ENCODE measurements around the gene PRICKLE1. TPM values are rescaled to one million over a fixed set of nuclear protein-coding genes. Genes with fewer than 3 reads are reported as not detected.

PRICKLE1 gene
- total RNA-seq, 1 donor from 2014 or later: 6.4 TPM

- Mint-ChIP-seq H3K36me3 (ENCODE audit: unreplicated experiment) (no peaks in the 10 kb centered on the region), H3K4me3 (ENCODE audit: unreplicated experiment) (no peak overlapping the region), H3K9me3 (ENCODE audit: unreplicated experiment) (no peaks in the 10 kb centered on the region), H3K27me3 (ENCODE audit: unreplicated experiment) (peaks cover 1% of the 10 kb centered on the region), H3K4me1 (ENCODE audit: low read depth, unreplicated experiment) (peaks cover 6% of the 10 kb centered on the region), H3K27ac (ENCODE audit: unreplicated experiment) (no peak overlapping the region)
- DNase-seq: no peak
- no peak for TF ChIP-seq CTCF (IDR thresholded peaks at IDR 0.05; ENCODE audit: partially characterized antibody, unreplicated experiment)
These were observed 85.5 kb downstream of the PRICKLE1 start for GRCh38 chr12:42504049-42504448.

- Mint-ChIP-seq H3K4me3 (ENCODE audit: unreplicated experiment) (no peak overlapping the region), H3K4me1 (ENCODE audit: low read depth, unreplicated experiment) (peaks cover 6% of the 10 kb centered on the region), H3K27ac (ENCODE audit: unreplicated experiment) (no peak overlapping the region), H3K36me3 (ENCODE audit: unreplicated experiment) (no peaks in the 10 kb centered on the region), H3K9me3 (ENCODE audit: unreplicated experiment) (no peaks in the 10 kb centered on the region), H3K27me3 (ENCODE audit: unreplicated experiment) (peaks cover 1% of the 10 kb centered on the region)
- TF ChIP-seq CTCF (IDR thresholded peaks at IDR 0.05; ENCODE audit: partially characterized antibody, unreplicated experiment): no peak
- no peak for DNase-seq
These were observed 86.9 kb downstream of the PRICKLE1 start for GRCh38 chr12:42502682-42503081.

- no peak for TF ChIP-seq CTCF (IDR thresholded peaks at IDR 0.05; ENCODE audit: partially characterized antibody, unreplicated experiment)
- H3K27ac Mint-ChIP-seq (ENCODE audit: unreplicated experiment): no peak overlapping the region
- H3K27me3 Mint-ChIP-seq (ENCODE audit: unreplicated experiment): no peaks in the 10 kb centered on the region
- no peaks in the 10 kb centered on the region for H3K36me3 Mint-ChIP-seq (ENCODE audit: unreplicated experiment)
- no peaks in the 10 kb centered on the region for H3K9me3 Mint-ChIP-seq (ENCODE audit: unreplicated experiment)
- H3K4me1 Mint-ChIP-seq (ENCODE audit: low read depth, unreplicated experiment): no peaks in the 10 kb centered on the region
- DNase-seq: no peak
- no peak overlapping the region for H3K4me3 Mint-ChIP-seq (ENCODE audit: unreplicated experiment)
These were observed 90.8 kb downstream of the PRICKLE1 start for GRCh38 chr12:42498549-42499247.

GRCh38 chr12:42496886-42497285 is 92.7 kb downstream of the PRICKLE1 start:
- Mint-ChIP-seq H3K27ac (ENCODE audit: unreplicated experiment) (no peak overlapping the region), H3K36me3 (ENCODE audit: unreplicated experiment) (no peaks in the 10 kb centered on the region), H3K4me3 (ENCODE audit: unreplicated experiment) (no peak overlapping the region), H3K27me3 (ENCODE audit: unreplicated experiment) (no peaks in the 10 kb centered on the region), H3K4me1 (ENCODE audit: low read depth, unreplicated experiment) (no peaks in the 10 kb centered on the region), H3K9me3 (ENCODE audit: unreplicated experiment) (no peaks in the 10 kb centered on the region)
- DNase-seq: no peak
- TF ChIP-seq CTCF (IDR thresholded peaks at IDR 0.05; ENCODE audit: partially characterized antibody, unreplicated experiment): no peak

GRCh38 chr12:42495244-42495643 is 94.3 kb downstream of the PRICKLE1 start:
- no peaks in the 10 kb centered on the region for H3K9me3 Mint-ChIP-seq (ENCODE audit: unreplicated experiment)
- no peak for DNase-seq
- no peaks in the 10 kb centered on the region for H3K4me1 Mint-ChIP-seq (ENCODE audit: low read depth, unreplicated experiment)
- H3K4me3 Mint-ChIP-seq (ENCODE audit: unreplicated experiment): no peak overlapping the region
- H3K27me3 Mint-ChIP-seq (ENCODE audit: unreplicated experiment): no peaks in the 10 kb centered on the region
- no peak overlapping the region for H3K27ac Mint-ChIP-seq (ENCODE audit: unreplicated experiment)
- TF ChIP-seq CTCF (IDR thresholded peaks at IDR 0.05; ENCODE audit: partially characterized antibody, unreplicated experiment): no peak
- no peaks in the 10 kb centered on the region for H3K36me3 Mint-ChIP-seq (ENCODE audit: unreplicated experiment)

Measured in glutamatergic neuron (in vitro differentiated cells).